Activated CD4-positive, alpha-beta T cell treated with anti-CD3 and anti-CD28 coated beads for 24 hours (primary cell): ENCODE data around the gene TOM1L2.

Experiments used
- DNase-seq, 2 donors: peaks; one replicate each; pipeline ENCODE4 v3.0.0-alpha.2; 2020; ENCODE audit warnings: low read depth in 2 of 2

The TOM1L2 gene

DNA sequence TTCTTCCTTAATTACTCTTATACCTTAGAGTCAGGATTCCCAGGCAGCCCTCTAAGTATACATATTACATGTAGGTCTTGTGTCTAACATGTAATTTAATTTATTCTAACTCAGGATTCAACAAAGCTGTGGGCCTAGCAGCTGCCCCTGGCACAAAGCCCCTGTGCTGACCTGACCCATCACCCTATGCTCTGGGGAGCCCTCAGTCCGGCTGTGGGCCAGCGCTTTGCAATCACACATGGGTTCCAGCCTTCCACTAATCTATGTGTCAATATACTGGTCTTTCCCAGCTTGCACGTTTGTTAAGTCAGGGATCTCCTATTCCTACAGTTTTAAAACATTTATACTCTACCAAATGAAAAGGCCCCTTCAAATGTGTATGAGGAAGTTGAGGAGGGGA, 72.7 kb downstream of the TOM1L2 start:
- DNase-seq = no peak

DNA sequence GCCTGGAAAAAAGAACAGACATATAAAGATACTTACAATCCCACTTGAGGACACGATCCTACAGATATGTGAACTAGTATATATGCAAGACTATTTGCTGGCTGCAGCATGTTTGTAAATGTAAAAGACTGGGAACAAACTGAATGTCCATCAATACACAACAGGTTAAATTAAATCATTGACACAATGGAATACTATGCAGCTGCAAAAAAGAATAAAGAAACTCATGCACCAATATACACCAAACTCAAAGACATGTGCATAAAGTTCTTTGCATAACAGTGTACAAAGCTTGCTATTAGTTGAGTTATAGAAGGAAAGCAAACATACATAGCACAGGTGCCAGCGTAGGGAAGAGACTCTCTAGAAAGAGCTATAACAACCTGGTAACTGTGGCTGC, 73.5 kb downstream of the TOM1L2 start:
- no peak for DNase-seq

DNA sequence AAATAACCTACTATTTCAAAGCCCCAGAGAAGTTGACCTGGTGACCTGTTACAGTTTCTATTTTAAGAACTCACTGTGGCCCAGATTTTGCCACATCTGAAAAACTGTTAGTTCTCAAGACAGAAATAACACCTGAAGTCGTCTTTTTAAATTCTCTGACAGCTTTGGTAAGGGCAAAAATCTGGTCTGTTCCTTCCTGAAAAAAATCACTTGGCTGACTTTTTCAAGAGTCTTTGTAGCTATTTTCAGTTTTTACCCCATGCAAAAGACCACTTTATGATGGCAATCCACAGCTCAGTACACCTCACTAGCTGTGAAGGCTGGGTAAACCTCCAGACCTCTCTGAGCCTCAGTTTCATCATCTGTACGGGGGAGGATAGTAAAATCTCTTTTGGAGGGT, 74.8 kb downstream of the TOM1L2 start:
- DNase-seq = no peak

DNA sequence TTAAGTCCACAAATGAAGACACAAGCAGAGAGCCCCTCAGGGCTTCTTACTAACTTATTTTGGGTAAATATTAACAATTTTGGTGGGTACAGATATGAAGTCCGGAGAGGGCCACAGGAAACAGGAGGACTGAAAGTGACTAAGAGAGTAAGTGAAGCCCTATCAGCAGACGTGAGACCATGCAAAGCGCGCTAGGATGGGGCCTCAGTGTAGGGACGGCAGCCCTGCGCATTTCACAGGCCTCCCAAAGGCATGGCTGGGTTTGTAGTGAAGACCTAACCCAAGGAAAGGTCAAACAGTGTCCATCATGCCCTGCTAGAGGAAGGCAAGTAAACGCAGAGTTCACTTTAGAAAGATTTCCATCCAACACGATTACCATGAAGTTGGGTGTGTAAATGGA, 75.5 kb downstream of the TOM1L2 start:
- no peak for DNase-seq

DNA sequence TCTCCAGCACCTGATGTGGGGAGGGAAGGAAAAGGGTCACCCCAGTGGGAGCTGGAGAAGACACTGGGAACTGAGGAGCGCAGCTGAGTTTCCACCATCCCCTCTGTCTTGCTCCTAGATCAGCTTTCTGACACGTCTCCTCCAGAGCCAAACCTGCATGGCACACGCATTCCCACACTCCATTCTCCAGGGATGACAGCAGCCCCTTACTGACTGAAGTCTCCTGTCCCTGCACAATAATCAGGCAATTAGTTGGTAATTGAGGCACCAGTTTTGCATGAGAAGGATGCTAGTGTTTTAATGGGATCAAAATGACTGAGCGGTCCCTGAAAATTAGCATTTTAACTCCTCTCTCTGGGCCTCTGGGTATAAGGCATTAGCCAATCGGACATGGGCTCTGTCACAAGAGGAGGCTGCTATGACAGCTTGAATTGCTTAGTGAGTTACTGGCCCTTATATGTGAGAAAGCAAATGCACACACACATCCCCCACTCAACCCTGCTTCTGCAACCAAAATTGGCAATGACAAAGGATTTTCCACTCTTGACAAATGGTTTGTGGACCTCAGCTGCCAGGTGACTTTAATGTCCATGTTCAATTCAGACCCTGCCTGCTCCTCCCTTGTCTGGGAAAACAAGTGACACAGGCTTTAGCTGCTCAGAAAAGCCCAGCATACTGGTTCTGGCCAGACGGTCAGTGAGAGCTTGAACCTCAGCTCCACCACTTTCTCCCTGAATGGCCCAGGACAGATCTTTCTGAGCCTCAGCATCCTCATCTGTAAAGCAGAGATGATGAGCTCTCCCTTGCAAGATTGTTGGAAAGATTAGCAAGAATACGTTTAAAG, 78.2 kb downstream of the TOM1L2 start:
- DNase-seq = no peak

DNA sequence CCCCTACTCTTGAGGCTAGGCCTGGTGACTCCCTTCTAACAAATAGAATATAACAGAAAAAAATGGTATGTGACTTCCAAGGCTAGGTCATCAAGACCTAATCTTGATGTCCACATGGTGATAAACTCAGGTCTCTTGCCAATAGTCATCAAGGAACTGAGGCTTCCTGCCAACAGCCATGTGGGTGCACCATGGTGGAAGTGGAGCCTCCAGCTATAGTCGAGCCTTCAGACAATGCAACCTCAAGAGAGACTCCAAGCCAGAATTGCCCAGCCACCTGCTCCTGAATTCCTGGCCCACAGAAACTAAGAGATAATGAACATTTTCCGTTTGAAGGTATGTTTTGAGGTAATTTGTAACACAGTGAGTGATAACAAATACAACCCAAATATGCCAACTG, 79.5 kb downstream of the TOM1L2 start:
- no peak for DNase-seq

DNA sequence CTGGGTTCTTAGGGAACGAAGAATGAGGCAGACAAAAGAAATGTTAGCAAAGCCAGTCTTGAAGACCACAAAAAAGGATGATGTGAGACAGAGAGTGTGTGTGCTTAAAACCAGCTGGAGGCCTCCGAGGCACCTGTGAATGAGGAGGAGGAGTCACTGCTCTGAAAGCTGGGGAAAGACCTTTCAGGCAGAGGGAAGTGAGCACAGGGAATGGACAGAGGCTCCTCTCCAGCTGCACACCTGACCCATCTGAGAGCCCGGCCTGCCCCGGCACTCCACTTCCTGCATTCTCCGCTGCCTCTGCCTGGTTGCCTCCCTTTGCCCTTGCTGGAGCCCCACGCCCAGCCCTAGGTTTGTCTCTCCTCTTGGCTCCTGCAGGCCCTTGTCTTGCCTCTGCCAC, 80.2 kb downstream of the TOM1L2 start:
- DNase-seq = no peak

DNA sequence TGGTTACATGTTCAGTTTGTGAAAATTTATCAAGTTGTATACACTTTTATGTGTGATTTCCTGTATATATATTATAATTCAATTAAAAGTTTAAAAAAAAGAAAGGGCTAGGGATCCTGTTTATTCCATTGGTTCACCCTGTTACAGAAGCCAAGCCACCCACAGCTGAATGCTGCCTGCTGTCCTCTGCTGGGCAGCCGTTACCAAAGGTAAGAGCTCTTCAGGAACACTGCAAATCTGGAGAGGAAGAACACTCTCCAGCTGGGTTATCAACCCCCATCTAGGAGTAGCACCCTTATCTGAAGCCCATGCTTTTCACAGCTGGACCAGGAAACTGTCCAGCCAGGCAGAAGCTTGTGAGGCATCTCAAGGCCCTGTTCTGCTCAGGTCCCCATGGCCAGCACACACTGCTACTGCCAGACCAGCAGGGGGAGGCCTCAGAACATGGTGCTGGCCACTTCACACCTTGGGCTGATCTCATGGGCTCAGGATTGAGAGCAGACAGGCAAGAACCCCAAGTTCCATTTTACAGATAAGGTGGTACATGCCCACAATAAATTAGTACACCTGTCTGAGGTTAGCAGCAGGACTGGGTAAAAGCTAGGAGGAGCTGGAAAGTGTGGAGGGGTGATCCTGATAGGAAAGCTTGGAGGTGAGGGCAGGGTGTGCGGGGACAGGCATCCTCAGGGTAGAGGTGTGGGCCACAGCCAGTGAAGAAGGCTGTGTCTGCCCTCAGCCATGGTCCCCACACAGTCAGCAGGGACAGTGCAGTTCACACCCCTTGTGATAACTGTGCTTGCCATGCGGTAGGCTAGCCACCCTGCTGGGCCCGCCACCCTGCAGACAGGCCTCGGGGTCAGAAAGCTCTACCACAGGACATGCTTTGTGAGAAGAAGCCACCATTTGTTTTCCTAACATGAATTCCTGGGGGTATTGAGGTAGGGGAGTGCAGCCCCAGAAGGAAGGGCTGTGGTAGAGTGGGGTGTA, 81.1 kb downstream of the TOM1L2 start:
- DNase-seq = peak; percentile 6 to 15

DNA sequence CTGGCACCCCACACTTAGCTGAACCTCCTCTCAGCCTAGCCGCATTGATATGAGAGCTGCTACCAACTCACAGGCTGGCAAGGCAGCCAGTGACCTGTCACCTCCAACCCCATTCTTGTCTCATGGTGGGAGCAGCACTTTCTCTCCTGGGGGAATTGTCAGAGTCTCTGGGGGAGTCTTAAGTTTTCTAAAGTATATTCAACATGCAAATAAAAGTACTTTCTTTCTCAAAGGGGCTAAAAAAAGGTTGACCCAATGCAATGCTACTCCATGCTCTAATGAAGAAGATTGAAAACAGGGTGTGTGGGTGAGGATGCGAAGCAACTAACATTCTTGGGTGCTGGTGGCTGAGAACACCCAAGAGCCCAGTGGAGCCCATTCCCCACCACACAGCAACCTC, 82.3 kb downstream of the TOM1L2 start:
- no peak for DNase-seq

DNA sequence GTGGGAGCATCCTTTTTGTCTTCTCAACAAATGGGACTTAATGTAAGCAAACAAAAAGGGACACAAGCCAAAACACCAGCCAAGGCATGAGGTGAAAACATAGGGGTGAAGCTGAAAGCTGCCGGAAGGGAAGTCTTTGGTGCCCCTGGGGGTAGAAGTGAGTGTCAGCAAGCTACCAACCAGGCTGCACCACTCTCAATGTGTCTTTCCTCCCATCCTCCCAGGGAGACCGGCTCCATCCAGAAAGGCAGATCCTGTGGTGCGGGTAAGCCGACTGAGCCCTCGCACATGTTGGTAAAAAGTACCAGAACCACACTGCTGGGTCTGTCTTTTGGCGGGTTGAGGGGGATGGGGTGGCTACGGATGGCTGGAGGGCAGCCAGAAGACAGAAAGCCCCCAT, 83.4 kb downstream of the TOM1L2 start:
- no peak for DNase-seq

DNA sequence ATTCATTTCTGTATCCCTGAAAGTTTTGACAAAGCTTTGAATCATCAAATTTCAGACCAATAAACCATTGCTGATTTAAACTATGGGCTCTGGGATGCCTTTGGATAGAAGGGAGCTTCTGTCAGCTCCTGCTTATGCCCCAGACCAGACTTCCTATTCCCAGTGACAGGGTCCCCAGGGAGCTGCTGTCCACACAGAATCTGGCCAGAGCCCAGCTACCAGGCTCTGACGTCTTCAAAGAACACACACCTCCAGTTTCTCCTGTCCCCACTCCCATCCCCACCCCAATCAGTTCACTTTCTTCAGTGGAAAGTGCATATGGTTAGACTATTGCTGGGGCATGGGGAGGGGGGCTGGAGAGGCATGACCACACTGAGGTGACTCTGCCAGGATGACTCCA, 83.8 kb downstream of the TOM1L2 start:
- no peak for DNase-seq

DNA sequence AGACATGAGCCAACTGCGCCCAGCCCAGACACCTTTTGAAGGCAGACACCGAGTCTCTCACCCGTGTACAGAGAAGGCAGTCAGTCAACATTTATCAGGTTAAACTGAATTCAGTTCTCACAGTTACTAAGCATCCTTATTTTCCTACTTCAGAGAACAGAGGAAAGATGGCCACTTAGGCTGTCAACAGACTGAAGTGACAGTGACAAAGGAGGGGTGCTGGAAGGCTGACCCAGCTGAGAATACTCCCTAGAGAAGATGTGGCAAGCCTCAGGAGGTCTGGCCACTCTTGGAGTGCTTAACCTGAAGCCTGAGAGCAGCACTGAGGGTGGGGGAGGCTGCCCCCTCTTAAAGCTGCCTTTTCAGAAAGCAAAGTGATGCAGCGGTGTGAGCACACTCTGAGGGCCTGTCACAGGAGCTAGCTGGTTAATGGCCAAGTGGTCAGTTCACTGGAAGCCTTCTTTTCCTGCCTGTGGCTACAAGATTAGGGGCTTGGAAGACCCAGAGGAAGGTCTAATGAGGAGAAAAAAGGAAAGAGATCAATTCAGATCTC, 84.4 kb downstream of the TOM1L2 start:
- DNase-seq = no peak

DNA sequence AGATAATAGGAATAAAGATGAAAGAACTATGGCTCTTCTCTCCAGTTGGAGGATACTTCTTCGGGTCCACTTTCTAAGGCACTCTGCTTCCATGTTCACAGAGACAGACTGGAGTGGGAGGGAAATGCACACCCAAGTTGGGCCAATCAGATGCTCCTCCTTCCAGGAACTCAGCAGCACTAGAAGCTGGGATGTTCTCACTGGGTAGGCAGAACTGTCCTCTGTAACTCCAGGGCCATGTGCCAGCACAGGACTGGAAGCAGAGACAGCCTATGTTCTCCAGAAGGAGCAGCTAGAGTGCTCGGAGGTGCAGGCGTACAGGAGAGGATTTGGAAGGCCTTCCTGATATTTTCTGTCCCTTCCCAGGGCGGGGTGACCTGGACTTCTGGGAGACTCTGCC, 85.5 kb downstream of the TOM1L2 start:
- DNase-seq = no peak

DNA sequence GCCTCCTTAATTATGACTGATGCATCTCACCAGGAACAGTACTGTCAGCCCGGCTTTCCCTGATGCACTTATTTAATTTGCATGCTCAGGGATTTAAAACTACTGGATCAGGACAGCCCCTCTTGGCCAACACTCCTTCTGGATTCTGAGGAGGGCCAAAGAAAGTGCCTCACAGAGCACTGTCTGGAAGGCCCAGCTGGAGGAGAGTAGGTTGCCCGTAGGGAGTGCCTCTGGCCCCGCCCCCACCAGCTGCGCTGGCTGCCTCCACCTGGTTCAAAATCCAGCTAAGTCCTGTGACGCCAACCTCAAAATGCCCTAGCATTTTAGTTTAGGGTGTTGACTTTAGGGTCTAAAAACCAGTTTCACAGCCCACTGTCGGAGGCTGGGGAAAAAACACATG, 86.0 kb downstream of the TOM1L2 start:
- no peak for DNase-seq

DNA sequence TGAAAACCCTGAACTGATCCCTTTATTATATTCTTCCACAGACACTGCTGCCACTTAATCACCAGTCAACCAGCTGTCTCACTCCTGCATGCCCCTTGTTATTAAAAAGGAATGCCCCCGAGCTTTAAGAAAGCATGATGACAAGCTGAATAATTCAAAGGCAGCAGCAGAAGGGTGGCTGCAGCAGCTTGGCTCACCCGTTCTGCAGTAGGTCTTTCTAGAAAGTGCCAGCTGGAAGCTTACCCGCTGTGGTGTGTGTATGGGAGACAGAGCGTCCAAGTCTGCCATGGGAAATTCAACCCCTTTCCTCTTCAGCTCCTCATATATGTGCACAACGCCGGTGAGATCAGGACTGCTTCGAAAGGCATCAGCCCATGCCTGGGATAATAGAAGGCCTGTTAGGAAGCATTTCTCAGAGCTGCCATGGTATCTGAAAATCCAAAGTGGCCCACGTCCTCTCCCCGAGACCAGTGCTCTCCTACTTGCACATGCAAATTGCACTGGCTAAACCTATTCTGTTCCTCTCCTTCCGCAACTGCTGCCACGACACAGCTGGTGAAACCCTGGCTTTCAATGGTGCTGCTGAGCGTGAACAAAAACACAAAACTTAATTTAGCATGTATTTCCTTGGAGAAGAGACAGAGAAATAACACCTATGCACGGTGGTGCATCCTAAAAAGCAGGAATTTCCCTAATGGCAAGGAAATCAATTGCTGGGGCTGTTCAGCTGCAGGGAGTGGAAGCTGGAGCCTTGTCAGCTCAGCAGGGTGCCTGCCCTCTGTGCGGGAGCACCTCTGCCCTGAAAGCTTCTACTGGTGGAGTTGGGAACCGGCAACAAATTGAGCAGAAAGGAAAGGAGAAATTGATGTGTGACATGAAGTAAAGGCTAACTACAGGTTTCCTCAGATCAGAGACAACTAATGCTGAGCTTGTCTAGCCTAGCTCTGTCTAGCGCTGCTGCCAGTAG, 87.5 kb downstream of the TOM1L2 start:
- DNase-seq = no peak

DNA sequence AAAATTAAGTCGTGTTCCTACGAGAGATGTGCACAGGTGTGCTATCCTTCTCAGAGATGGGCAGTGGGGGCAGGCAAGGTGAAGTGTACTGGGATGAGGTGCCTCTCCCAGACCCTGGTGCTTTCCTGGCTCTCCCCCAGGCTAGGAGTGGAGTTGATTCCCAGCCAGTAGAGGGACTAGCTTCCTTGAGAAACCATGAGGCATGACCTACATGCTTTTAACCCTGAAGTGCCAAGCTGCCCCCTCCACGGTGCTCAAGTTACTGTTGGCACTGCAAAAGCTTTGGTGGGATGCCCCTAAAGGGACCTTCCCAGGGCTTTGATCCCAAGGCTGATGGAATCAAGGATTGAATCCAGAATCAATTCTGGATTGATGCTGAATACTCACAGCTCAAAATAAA, 88.4 kb downstream of the TOM1L2 start:
- no peak for DNase-seq

DNA sequence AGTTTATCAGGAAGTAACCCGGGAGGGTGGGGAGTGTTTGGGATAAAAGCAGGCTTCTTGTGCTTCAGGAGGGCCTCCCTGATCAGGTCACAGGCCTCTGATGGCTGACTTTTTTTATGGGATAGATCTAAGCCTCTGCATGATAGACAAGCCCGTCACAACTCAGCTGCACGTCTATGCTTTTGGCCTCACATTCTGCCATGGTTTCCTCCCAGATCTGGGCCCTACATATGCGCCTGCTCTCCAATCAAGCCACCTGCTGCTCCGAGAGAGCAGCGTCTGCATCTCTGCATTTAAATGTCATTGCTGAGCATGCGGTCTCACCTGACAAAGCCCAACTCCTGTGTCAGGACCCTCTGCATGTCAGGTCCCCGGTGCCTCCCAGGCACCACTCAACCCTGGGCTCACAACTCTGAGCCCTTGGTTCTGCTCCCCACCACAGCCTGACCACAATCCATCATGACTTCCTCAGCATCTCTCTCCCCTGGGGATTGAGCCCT, 90.1 kb downstream of the TOM1L2 start:
- no peak for DNase-seq

DNA sequence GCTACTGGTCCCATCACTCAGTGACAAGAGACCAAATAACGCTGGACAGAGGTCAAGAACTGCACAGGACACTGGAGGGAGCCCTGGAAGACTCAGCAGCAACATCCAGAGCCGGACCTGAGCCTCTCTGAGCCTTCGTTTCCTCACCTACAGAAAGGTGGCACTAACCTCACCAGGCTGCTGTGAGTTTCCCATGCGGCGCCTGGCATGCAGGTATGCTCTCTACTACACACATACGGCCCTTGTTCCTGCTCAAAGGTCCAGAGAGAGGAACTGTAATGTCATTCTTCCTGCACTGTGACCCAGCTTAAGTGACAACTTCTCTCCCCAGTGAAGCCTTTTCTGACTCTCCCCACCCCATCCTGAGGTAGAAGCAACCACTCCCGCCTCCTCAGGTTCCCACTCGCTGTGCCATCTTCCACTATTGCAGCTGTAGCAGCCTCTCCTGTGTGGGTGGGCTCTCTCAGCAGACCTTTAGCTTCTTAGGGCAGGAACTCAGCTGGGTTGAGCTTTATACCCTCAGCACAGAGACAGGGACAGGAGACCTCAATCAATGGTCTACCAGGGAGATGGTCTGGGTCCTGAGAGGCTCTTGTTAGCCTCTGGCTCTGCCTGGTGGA, 91.5 kb downstream of the TOM1L2 start:
- DNase-seq = no peak

DNA sequence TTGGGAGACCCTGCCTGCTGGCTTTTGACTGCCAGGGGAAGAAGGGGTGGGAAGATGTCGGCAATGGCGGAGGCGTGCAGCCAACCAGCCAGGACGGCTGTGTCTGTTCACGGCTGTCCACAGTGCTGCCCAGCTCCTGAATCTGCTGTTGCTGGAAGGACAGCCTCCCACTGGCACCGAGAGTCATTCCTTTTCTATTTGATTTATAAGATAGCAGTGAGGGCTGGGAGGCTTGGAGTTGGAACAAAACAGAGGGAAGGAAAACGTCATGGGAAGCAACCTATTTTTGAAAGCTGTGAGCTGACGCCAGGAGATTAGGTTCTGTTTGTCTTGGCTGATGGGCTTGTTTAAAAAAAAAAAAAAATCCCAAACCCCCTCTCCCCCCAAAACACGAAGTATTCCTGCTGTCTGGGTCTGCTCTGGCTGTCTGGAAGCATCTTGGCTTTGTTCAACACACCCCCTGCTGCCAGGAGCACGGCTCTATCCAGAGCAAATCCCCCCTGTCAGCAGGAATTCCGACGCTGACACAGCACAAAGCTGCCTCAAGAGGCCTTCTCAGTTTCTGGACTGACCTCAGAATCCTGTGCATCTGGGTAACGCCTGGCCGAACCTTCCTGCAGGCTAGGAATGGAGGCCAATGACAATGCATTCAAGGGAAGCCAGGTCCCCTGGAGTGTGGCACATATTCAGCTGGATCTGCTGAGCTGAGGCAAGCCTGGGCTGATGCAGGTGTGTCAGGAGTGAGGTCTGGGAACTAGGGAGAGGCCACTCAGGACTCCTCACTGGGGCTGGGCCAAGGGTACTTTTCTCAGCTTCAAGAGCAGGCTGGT, 94.5 kb downstream of the TOM1L2 start:
- DNase-seq = no peak
